Heart left ventricle (tissue), 13 donors: ENCODE measurements around the gene SLC44A5.

Source experiments
- CTCF ChIP-seq, 12 donors: fragments of 200-600 bp; sonication (generic) in 4 of 12; IDR thresholded peaks; one replicate each; pipeline versions ENCODE4 v1.5.0 to v1.8.0; 2018 to 2022; ENCODE audit warnings: antibody characterized with exemption in 12 of 12, mild to moderate bottlenecking in 5 of 12
- POLR2A ChIP-seq, 2 donors: fragments of 450-650 bp; IDR thresholded peaks; one replicate each; pipeline ENCODE4 v1.6.1; 2017; ENCODE audit warnings: antibody characterized with exemption in 2 of 2, mild to moderate bottlenecking in 2 of 2, moderate library complexity in 2 of 2
- donor health status: ischemic (EF 13 %, LVEDD 7.1; RV severe dilation, severe dysfunction).
- donor health status: DM: no; HTN: yes; CAD: no.
- donor health status: DM: no; HTN: no; CAD: no.
- donor health status: ischemic (EF 25% LVEDD 6.9; RV normal size, moderate dysfunction).
- donor health status: ischemic (EF 25% LVEDD 5.7; RV mildly dilated, moderate dysfunction).
- donor health status: ischemic (EF 35%, LVEDD 5.7; RV mildly dilated, moderate dysfunction).
- donor health status: nonischemic (EF 11% LVEDD 7.7; RV severe dilation, severe dysfunction).
- donor health status: DM: yes; HTN: yes; CAD: no.
- donor health status: PGD.
- donor health status: ischemic (EF 29% LVEDD 5.4; RV normal size, mild dysfunction).
- donor health status: nonischemic (EF 23%, LVEDD 6.1; RV moderate dilation, normal function).

DNA sequence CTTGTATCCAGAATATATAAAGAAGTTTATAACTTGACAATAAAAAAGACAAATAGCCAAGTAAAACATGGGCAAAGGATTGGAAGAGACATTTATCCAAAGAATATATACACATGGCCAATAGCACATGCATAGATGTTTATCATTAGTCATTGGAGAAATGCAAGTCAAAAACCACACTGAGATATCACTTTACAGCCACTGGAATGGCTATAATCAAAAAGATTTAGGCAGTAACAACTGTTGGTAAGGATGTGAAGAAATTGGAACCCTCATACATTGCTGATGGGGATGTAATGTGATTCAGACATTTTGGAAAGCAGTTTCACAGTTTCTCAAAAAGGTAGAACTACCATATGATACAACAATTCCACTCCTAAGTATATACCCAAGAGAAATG lies 51.1 kb downstream of the SLC44A5 start:
- TF ChIP-seq CTCF (IDR thresholded peaks at IDR 0.05): no peak
- TF ChIP-seq POLR2A (IDR thresholded peaks at IDR 0.05): no peak
